LoVo (cell line): ENCODE results near the gene GNB1.
"Not testable (repeated sequence)": the region's sequence is repeated elsewhere in the genome, so short reads cannot be mapped to it uniquely, and the experiment has no call there.

Source experiments
- DNase-seq: peaks from one replicate; pipeline ENCODE4 v3.0.0-alpha.2; 2016; ENCODE audit warnings: low spot score

The GNB1 gene

GRCh38 chr1:1858382-1859086 is 32.4 kb downstream of the GNB1 start:
- DNase-seq: peak; percentile 51

DNA sequence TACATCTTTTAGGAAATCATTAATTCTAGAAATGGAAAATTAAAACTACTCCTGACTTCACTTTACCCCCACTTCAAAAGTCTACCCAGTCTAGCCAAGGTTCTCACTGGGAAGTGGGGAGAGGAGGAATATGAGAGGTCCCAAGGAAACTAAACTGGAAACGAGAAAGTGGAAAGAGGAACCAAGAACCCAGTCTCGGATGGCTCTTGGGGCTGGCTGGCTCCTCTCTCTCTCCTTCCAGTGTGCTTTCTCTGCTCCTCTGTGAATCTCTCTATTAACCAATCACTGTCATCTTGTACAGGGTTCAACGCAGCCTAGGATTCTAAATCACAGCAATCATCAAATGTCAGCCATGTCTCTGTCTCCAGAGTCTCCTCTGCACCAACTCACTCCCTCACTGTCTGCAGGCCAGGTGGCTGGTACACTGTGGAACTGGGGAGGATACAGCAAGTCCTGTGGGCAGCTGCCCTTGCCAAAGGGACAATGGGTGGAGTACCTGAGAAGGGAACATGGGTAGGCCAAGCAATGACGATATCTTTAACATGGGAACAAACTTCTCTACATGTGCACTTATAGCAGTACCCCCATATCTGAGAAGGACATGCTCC is 33.7 kb downstream of the GNB1 start:
- DNase-seq: no peak

GRCh38 chr1:1856161-1856560 is 34.7 kb downstream of the GNB1 start:
- not testable (repeated sequence) for DNase-seq

GRCh38 chr1:1853593-1854257 is 37.2 kb downstream of the GNB1 start:
- no peak for DNase-seq

- DNase-seq: no peak
These were observed 38.1 kb downstream of the GNB1 start for GRCh38 chr1:1852619-1853414.

DNA sequence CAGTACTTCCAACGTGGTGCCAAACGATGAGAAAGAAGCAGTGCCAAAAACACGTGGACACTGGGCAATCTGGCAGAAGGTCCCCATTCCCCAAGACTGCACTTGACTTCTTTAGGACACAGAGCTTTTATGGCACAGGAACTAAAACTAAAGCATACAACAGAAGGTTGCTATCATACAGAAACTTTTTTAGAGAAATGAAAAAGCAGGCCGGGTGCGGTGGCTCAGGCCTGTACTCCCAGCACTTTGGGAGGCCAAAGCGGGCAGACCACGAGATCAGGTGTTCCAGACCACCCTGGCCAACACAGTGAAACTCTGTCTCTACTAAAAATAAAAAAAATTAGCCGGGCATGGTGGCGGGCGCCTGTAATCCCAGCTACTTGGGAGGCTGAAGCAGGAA is 43.0 kb downstream of the GNB1 start:
- DNase-seq: no peak

- DNase-seq: no peak
These were observed 43.6 kb downstream of the GNB1 start for GRCh38 chr1:1847061-1847850.

DNA sequence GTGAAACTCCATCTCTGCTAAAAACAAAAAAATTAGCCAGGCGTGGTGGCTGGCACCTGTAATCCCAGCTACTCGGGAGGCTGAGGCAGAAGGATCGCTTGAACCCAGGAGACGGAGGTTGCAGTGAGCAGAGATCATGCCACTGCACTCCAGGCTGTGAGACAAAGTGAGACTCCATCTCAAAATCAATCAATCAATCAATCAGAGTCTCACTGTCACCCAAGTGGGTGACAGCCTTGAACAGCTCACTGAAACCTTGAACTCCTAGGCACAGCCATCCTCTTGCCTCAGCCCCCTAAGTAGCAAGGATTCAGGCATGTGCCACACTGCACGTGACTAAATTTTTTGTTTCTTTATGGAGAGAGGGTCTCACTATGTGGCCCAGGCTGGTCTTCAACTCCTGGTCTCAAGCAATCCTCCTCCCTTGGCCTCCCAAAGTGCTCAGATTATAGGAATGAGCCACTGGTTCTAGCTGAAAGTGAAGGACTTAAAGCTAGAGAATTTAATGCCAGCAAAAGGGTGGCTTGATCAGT is 44.4 kb downstream of the GNB1 start:
- DNase-seq: no peak

GRCh38 chr1:1842360-1843146 is 48.3 kb downstream of the GNB1 start:
- DNase-seq: no peak

DNA sequence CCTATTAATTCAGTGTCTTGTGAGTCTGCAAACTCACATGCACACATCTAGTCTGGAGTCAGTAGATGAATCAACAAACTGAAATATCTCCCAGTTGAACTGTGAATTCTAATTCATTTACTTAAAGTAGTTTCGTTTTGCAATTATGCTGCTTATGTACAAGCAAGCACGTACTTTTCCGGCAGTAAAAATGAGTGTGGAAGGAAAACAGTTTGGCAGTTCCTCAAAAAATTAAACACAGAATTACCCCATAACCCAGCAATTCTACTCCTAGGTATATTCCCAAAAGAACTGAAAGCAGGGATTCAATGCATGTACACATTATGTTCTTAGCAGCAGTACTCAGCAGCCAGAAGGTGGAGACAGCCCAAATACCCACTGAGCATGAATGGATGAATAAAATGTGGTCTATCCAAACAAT is 49.3 kb downstream of the GNB1 start:
- no peak for DNase-seq

DNA sequence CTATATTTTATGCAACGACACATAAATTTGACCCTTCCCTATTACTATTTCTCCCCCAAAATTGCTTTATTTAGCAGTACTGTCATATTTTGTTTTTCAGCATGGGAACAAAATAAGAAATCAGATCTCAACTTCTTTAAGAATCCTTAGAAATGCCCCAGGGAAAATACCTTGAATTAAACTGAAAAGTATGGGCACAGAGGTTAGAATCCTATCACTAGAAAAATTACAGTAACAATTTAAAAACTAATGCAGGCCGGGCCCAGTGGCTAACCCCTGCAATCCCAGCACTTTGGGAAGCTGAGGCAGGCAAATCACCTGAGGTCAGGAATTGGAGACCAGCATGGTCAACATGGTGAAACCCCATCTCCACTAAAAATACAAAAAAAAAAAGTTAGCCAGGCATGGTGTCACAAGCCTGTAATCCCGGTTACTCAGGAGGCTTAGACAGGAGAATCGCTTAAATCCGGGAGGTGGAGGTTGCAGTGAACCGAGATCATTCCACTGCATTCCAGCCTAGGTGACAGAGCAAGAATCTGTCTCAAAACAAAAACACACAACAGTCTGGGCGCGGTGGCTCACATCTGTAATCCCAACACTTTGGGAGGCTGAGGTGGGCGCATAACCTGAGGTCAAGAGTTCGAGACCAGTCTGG is 51.4 kb downstream of the GNB1 start:
- DNase-seq: no peak

- no peak for DNase-seq
These were observed 54.8 kb downstream of the GNB1 start for GRCh38 chr1:1836119-1836518.

DNA sequence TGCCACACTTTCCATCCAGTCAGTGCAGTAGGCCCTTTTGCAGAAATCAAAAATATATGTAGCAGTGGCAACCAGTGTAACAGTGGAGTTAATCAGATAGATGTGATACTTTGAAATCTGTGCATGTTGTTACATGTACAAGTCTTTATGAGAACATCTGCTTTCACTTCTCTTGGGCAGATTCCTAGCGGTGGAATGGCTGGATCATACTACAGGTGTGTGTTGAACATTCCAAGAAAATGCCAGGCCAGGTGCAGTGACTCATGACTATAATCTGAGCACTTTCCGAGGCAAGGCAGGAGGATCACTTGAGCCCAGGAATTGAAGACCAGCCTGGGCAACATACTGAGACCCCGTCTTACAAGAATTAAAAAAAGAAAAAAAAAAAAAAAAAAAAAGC is 55.3 kb downstream of the GNB1 start:
- no peak for DNase-seq

DNA sequence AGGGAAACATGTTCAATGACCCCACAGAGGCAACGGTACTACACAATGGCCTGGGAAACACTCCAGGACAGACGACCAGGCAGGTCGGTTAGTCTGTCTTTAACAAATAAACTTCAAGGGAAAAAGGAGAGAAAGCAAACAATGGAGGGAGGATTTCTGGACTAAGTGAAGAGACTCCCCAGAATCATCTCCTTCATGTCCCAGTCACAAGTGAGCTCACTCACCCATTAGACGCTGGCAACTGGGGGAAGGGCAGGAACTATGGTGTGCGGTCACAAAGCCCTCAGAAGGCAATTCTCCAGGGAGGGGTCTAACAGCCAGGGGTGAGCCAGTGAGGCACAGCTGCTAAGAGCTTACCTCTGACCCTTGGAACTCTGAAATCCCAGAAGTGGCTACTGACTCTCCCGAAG is 57.0 kb downstream of the GNB1 start:
- no peak for DNase-seq

DNA sequence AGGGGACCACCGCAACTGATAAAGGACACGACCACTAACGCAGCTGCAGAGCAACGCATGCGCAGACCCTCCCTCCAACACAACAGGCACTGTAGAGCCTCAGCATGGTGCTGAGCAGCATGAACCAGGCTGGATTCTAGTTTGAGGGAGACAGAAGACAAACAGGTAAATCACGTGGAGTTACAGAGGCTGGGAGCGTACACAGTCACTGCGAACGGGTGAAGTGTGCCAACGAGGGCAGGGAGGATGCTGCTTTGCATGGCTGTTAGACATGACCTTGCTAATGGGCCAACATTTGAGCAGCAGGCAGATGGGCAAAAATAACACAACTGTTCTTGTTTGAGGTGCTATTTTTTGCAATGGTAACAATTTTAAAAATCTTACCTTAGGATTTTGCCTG is 57.4 kb downstream of the GNB1 start:
- no peak for DNase-seq

DNA sequence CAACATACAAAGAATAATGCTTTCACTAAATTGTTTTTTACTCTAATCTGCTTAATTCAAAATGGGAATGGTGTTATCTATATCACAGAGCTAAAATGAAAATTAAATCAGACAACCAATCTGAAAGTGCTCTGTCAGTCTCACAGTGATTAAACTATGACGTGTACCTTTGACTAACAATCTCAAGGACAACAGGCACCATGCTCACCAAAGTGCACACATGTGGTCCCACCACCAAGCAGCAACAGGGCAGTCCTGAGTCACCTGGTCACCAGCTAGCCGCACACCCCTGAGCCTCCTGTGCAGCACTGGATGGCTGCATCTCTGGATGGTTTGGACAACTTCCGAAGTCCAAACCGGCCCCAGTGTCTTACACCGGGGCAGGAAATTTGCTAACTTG is 58.1 kb downstream of the GNB1 start:
- no peak for DNase-seq

DNA sequence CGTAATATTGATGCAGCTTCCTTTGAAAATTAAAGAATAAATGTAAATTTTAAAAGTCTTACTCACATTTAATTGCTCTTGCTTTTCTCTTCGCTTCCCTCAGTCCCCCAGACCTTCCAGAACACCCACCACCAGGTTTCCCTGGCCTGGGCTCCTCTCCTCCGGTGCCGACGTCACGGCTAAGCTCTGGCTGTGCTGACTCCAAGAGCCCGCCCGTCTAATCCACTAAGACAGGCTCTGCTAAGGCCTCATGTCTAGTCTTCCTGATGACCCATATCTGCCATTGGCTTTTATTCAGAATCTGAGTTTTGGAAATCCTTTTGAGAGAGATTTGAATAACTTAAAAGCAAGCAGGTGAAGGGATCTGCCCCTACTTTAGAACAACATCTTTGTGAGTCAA is 58.7 kb downstream of the GNB1 start:
- no peak for DNase-seq

DNA sequence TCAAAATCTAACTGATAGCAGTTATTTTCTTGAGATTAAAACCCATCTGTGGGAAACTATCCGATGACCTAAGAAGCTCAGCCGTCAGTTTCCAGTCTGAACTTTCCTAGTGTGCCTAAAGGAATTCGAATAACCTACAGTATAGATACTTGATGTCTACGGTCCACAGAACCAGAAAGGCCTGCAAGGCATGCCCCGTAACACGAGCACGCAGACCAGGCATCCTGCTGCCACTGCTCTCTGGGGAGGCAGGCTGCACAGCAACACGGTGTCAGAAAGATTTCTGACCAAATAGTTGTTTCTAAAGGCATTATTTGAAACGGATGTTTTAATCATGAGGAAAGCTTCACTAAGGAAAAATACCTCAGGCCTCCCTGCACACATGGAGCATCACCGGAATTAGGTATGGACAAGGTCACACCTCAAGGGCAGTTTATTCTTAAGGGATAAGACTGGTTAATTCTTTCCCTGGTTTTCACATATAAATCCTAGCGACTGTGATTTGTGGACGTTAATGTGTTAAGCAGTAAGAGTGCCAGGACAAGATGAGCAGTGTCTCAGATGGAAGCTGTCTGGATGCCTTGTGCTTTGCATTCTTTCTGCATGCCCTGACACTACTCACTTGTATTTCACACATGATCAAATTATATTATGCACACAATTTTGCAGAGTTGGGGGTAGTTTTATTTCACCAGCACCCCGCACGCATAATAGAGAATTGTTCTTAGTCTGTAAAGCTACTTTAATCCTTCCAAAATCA is 63.6 kb downstream of the GNB1 start:
- DNase-seq: no peak

- no peak for DNase-seq
These were observed 64.4 kb downstream of the GNB1 start for GRCh38 chr1:1826356-1827088.
